OCI-LY1 (cell line): Measurements from ENCODE around the gene YTHDC1.

ENCODE experiments used
- EZH2 ChIP-seq: fragments of 200-600 bp; sonication (generic), shearing (Covaris generic); IDR thresholded peaks from 2 replicates; pipeline ENCODE4 v1.8.0; 2017; ENCODE audit warnings: borderline replicate concordance, mixed run types, mild to moderate bottlenecking, antibody characterized with exemption, low read length, moderate library complexity, mixed read lengths
- TF ChIP-seq, protein P1 (sequence below): fragments of 200-600 bp; sonication (generic), shearing (Covaris generic); IDR thresholded peaks from 2 replicates; pipeline ENCODE4 v1.5.1; 2017; ENCODE audit warnings: mild to moderate bottlenecking, antibody characterized with exemption, low read length, moderate library complexity, mixed read lengths

DNA sequence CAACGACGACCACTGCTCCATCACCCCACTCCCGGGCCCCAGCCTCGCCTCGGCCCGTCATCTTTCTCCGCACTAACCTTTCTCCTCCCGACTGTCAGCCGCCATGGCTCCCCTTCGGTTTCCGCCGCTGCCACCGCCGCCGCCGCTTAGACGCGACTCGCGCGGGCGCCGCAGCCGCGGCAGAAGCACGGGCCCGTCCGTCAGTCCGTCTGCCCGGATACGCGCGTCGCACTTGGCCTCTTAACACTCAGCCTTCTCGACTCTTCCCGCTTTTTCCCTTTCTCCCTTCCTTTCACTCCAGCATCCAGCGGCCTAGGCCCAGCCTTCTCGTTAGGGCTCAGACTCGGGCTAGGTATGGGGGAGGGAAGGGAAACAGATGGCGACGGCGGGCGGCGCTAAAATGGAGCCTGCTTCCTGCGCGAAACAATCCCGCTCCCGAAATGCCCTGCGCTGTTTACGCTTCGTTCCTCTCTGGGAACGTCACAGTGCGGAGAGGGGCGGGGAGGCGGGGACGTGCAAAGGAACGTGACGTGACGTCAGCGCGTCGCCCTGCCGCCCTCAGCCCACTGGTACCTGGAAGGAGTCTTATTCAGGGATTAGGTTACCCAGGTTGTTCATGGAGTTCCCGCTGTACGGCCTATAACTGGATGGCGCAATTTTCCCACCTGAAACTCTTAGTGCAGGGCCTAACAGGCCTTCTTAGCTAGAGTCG is at the start of gene YTHDC1:
- TF ChIP-seq EZH2, result no peak
- TF ChIP-seq, protein P1, sequence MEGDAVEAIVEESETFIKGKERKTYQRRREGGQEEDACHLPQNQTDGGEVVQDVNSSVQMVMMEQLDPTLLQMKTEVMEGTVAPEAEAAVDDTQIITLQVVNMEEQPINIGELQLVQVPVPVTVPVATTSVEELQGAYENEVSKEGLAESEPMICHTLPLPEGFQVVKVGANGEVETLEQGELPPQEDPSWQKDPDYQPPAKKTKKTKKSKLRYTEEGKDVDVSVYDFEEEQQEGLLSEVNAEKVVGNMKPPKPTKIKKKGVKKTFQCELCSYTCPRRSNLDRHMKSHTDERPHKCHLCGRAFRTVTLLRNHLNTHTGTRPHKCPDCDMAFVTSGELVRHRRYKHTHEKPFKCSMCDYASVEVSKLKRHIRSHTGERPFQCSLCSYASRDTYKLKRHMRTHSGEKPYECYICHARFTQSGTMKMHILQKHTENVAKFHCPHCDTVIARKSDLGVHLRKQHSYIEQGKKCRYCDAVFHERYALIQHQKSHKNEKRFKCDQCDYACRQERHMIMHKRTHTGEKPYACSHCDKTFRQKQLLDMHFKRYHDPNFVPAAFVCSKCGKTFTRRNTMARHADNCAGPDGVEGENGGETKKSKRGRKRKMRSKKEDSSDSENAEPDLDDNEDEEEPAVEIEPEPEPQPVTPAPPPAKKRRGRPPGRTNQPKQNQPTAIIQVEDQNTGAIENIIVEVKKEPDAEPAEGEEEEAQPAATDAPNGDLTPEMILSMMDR, result no peak
